Transverse colon (tissue), 4 donors: Measurements from ENCODE around the gene RNF44.

Source experiments
- CTCF ChIP-seq, 5 experiments: fragments of 200-600 bp in 3 of 5; fragments of 450-650 bp in 2 of 5; sonication (generic) in 3 of 5; IDR thresholded peaks; 1 replicate in 2 of 5; 2 replicates in 3 of 5; pipeline ENCODE4 v1.5.1; 2016 to 2017; ENCODE audit warnings: antibody characterized with exemption in 5 of 5, inconsistent platforms in 3 of 5, mild to moderate bottlenecking in 2 of 5, moderate library complexity in 1 of 5
- EP300 ChIP-seq: sonication (generic); formaldehyde crosslinking; IDR thresholded peaks from one replicate; pipeline ENCODE4 v1.6.1; 2017; ENCODE audit warnings: antibody characterized with exemption, low read depth
- POLR2A ChIP-seq: fragments of 450-650 bp; IDR thresholded peaks from one replicate; pipeline ENCODE4 v1.6.1; 2016; ENCODE audit warnings: antibody characterized with exemption, mild to moderate bottlenecking, moderate library complexity
- POLR2AphosphoS5 ChIP-seq, 3 donors: sonication (generic); formaldehyde crosslinking; IDR thresholded peaks; one replicate each; pipeline ENCODE4 v1.6.1; 2016; ENCODE audit warnings: antibody characterized with exemption in 3 of 3

- no peak for TF ChIP-seq CTCF (IDR thresholded peaks at IDR 0.05)
- no peak for TF ChIP-seq POLR2A
- no peak for TF ChIP-seq POLR2AphosphoS5 (IDR thresholded peaks at IDR 0.05)
- no peak for TF ChIP-seq EP300
These were observed 35.9 kb downstream of the RNF44 start for GRCh38 chr5:176501333-176501732.
